T follicular helper cell (primary cell): ENCODE data around the gene FMO1.
"Not testable (repeated sequence)": the region's sequence is repeated elsewhere in the genome, so short reads cannot be mapped to it uniquely, and the experiment has no call there.

ENCODE experiments used
- DNase-seq: peaks from one replicate; pipeline ENCODE4 v3.0.0-alpha.2; 2020; ENCODE audit warnings: low read depth
- total RNA-seq, 2 experiments: gene quantifications; one replicate each; lab custom pipeline; 2026; lab: John Stamatoyannopoulos, UW

Gene FMO1
- total RNA-seq: 0 reads per million in 2 experiments

- DNase-seq: no peak
Measured at GRCh38 chr1:171248302-171248701, at the start of gene FMO1. FMO1 (plus strand) TSS chr1:171248494; CDS start chr1:171258088, 9,594 bp downstream.

- no peak for DNase-seq
Measured at GRCh38 chr1:171204296-171204695, 44.0 kb upstream of the FMO1 start.

DNA sequence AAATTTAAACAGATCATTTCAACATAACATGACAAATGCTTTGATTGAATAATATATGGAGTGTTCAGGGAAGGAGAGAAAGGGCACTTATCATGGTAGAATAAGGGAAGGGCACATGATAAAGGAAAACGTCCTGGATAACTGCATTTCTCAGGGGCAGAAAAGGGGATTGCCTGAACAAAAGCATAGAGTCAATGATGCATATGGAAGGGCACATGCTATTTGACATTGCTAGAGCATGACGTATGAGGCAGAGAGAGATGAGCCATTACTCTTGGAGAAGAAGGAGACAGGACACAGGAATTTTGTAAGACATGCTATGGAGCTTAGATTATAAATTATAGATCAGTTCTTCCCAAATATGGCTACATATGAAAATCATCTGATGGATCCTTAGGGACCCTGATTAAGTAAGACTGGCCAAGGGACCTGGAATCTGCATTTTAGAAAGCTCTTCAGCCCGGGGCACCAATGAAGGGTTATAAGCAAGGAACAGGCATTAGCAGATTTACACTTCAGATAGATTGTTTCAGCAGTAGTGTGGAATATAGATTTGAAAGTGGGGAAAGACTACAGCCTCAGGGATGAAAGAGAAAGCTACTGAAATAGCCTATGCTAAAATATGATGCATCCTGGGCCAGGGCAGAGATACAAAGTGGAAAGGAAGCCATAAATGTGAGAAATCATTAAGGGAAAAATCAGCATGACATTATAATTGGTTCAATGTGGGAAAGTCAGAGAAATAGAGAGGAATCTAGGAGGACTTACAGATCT lies 41.9 kb upstream of the FMO1 start:
- no peak for DNase-seq

- no peak for DNase-seq
Measured at GRCh38 chr1:171206978-171207355, 41.3 kb upstream of the FMO1 start.

GRCh38 chr1:171207377-171207776 lies 40.9 kb upstream of the FMO1 start:
- no peak for DNase-seq

DNA sequence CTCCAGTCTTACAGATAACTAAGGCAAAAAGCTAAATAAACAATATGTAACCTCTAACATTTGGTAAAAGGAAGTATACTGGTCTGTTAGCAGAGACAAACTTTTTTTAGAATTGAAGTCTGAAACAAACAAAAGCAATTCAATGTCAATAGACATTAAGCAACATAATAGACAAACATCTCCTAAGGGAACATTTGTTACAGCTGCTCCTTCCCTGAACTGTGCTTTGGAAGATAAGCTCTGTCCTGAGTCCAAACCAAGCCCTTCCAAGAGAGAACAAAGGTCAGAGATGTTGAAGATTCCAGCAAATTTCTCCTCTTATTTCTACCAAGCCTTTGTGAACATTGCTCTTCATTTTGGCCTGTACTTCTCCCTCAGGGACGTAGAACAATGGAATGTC lies 37.9 kb upstream of the FMO1 start:
- DNase-seq: no peak

DNA sequence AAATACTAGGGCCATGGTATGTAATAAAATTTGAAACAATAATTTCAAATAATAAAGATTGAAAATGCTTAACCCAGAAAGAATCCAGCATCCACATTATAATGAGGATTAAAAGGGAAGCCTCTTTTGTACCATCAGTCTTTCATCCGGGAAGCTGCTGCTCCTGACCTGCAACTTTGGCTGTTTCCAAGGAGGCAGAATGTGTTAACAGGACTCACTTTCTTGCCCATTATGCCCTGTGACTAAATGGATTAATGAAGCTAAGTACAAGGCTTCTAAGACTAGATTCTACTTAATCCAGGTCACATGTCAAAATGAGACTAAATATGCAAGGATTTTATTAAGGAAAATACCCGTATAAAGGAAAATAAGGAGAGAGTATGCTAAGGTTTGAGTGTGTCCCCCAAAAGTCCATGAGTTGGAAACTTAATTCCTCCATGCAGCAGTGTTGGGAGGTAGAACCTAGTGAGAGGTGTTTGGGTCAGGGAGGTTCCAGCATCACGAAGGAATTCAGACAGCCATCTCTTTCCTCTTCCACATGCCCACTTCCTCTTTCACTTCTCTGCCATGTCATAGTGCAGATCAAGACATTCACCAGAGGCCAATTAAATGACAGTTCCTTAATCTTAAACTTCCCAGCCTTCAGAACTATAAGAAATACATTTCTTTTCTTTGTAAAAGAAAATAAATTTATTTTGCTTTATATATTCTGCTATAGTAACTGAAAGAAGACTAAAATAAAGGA lies 35.5 kb upstream of the FMO1 start:
- no peak for DNase-seq

GRCh38 chr1:171213559-171214454 lies 34.5 kb upstream of the FMO1 start:
- DNase-seq: no peak

- DNase-seq: no peak
Measured at GRCh38 chr1:171217658-171218443, 30.4 kb upstream of the FMO1 start.

DNA sequence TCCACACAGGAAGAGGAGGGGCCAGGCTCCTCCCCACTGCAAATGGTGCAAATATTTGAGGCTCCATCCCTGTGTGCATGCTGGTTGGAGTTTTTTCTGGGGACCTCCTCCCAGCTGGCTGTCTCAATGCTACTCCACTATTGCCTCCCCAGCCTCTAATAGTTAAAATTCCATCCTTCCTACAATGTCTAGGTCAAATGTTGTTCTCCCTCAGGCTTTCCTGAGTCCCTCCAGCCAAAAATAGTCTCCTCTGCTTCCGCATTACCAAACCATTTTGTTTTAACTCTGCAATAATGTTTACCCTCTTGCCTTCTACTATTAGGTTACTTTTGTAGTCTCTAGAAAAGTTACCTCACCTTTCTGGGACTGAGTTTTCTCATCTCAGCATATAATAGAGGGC lies 29.6 kb upstream of the FMO1 start:
- DNase-seq: no peak

DNA sequence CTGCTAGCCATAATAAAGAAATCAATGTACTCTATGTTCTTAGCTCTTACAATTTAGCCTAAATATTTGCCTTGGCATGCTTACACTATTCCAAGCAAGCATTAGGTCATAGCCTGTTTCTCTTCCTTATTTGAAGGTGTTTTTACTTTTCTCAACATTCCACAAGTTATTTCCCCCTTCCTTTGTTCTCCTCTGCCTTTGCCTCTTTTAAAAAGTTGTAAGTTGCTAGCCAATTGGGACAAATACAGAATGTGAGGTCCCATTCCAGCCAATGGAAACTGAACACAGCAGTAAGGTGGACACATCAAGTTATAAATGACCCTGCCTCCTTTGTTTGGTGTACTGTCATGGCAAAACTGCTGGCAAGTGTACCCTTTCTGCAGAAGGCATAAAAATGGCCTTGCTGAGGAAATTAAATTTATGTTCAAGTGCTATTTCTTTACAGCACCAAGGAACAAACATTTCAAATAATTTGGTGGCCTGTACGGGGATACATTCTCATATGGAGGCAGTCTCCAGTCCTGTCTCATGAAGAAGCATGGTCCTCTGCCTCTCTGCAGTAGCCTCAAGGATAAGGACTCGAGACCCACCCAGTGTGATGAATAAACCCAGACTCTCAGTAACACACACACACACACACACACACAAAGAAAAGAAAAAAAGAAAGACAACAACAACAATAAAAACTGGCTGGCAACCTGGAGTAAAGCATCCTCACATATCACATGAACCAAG lies 28.8 kb upstream of the FMO1 start:
- DNase-seq: no peak

GRCh38 chr1:171220081-171220420 lies 28.2 kb upstream of the FMO1 start:
- no peak for DNase-seq

DNA sequence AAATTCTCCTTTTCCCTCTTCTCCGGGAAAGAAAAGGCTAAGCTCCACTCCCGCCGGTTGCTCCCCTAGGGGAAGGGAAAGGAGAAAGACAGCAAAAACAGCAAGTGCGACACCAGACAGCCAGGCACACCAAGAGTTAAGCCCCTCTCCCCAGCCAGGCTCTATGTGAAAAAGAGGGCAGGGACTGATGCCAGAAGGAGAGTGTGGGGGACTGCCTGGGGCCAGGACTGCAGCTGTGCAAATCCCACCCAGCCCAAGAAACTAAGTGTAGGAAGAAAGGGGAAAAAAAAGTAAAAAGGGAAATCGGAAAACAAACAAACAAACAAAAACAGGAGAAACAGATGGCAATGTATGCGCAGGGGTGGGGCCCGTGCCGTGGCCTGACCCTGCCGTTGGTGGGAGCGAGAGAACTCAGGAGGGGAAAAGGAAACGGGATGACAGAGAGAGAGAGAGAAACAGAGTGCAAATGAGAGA lies 27.7 kb upstream of the FMO1 start:
- DNase-seq: no peak

GRCh38 chr1:171221665-171222591 lies 26.4 kb upstream of the FMO1 start:
- no peak for DNase-seq

GRCh38 chr1:171222936-171223335 lies 25.4 kb upstream of the FMO1 start:
- DNase-seq: no peak

- not testable (repeated sequence) for DNase-seq
Measured at GRCh38 chr1:171224257-171224656, 24.0 kb upstream of the FMO1 start.

DNA sequence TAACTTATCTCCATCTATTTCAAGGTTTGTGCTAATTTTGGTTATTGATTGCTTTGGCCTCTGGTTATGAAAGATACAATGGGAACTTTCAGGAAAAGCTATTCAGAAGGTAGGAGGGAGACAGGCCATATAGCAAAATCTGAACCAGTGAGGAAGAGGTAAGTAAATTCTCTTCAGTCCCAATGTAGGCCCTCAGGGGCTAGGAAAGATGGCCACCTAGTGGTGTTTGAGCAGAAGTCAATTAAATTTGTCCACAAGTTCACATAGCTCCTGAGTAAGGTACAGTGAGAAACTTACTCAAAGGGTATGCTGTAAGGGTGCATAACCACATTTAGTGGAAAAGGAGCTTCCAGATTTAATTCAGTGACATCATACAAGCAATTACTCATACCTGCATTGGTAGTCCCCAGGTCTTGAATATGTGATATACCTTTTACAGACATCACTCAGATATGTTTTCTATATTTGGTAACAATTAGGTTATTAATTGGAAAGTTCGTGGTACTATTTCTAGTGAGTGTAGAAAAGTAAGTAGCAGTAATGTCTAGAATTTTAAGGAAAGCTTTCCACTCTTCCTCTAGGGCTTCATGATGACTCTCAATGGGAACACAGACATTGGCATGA lies 21.4 kb upstream of the FMO1 start:
- DNase-seq: no peak

DNA sequence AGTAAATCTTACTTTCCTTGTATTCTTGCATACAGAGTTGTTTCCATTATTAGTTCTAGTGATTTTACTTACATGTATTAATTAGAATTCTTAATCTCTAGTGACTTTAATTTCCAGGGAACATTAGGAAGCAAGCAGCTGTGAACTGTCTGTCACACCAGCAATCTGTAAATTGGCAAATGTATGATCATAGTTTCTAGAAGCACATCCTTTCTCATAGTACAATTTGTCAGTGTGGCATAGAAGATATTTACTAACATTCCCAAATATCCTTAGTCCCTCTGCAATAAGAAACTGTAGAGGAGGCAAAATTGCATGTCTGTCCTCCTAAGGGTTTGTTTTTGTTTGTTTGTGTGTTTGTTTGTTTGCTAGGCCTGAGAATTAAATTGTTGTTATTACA lies 17.0 kb upstream of the FMO1 start:
- DNase-seq: no peak

DNA sequence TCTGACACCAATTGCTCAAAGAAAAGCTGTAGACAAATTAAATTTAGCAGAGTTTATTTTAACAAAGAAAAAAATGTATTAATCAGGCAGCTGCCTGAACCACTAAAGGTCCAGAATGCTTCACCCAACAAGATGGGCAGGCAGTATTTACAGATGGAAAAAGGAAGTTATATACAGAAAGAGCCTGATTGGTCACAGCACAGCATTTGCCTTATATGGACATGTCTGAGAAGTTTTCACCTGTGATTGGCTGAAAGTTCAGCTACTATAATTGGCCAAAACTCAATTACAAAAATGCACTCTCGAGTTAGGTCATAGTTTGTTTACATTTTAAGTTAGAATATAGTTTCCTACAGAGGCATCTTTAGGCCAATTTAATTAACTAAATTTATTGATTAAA lies 15.1 kb upstream of the FMO1 start:
- no peak for DNase-seq
